Hepatocyte (in vitro differentiated cells): ENCODE data around the gene SPINDOC.

ENCODE experiments used
- CTCF ChIP-seq: fragments of 200-600 bp; sonication (generic); IDR thresholded peaks from 2 replicates; pipeline ENCODE4 v1.5.1; 2016; ENCODE audit warnings: antibody characterized with exemption, mild to moderate bottlenecking; ENCODE audit not compliant: poor library complexity
- EZH2 ChIP-seq: fragments of 200-600 bp; sonication (generic); IDR thresholded peaks from 2 replicates; pipeline ENCODE4 v1.6.1; 2016; ENCODE audit warnings: antibody characterized with exemption, mild to moderate bottlenecking, borderline replicate concordance
- EZH2phosphoT487 ChIP-seq: fragments of 200-600 bp; sonication (generic); IDR thresholded peaks from one replicate; pipeline ENCODE4 v1.6.1; 2018; ENCODE audit warnings: antibody characterized with exemption, mild to moderate bottlenecking, low read depth, moderate library complexity; ENCODE audit not compliant: unreplicated experiment, severe bottlenecking

GRCh38 chr11:63846897-63847296 is 33.6 kb downstream of the SPINDOC start:
- no peak for TF ChIP-seq CTCF
- no peak for TF ChIP-seq EZH2
- TF ChIP-seq EZH2phosphoT487 = no peak
